OCI-LY7 (cell line): ENCODE measurements around the gene CFAP61. TPM values are rescaled to one million over a fixed set of nuclear protein-coding genes. Genes with fewer than 3 reads are reported as not detected.

ENCODE experiments used
- BruUV-seq: library from RNA; stranded (reverse); fragments of 400-500 nt; replicated peaks from 2 replicates; lab custom pipeline; 2021; lab: Mats Ljungman, UMichigan
- CTCF ChIA-PET: fragments of 300-600 bp; sonication (Branson Sonifier 250); formaldehyde crosslinking; loops from one replicate; lab custom pipeline; 2022; ENCODE audit warnings: antibody characterized with exemption; ENCODE audit not compliant: unreplicated experiment; lab: Charles Lee
- POLR2A ChIA-PET: fragments of 300-600 bp; sonication (Branson Sonifier 250); formaldehyde crosslinking; loops from one replicate; lab custom pipeline; 2022; ENCODE audit warnings: antibody characterized with exemption; lab: Charles Lee
- DNase-seq: peaks from one replicate; pipeline ENCODE4 v3.0.0-alpha.2; 2015; ENCODE audit warnings: low spot score
- H2AFZ ChIP-seq: fragments of 200-600 bp; sonication (generic), shearing (Covaris generic); 2 replicates; pipeline ENCODE4 v1.6.1; 2014; ENCODE audit warnings: mild to moderate bottlenecking, antibody characterized with exemption, low read length, moderate library complexity
- H3K27ac ChIP-seq: fragments of 200-600 bp; sonication (generic); 2 replicates; pipeline ENCODE4 v1.5.1; 2014; ENCODE audit warnings: mixed run types, low read depth, mild to moderate bottlenecking, moderate library complexity, low read length, inconsistent platforms; ENCODE audit not compliant: poor library complexity, severe bottlenecking
- H3K36me3 ChIP-seq: fragments of 200-600 bp; sonication (generic); 2 replicates; pipeline ENCODE4 v1.6.1; 2014; ENCODE audit warnings: mild to moderate bottlenecking, antibody characterized with exemption, low read length, moderate library complexity, mixed read lengths; ENCODE audit not compliant: insufficient read depth
- H3K4me1 ChIP-seq: fragments of 200-600 bp; sonication (generic); 2 replicates; pipeline ENCODE4 v1.5.1; 2014; ENCODE audit warnings: mild to moderate bottlenecking, low read length; ENCODE audit not compliant: insufficient read depth, poor library complexity, severe bottlenecking
- H3K4me2 ChIP-seq: fragments of 200-600 bp; sonication (generic); 2 replicates; pipeline ENCODE4 v1.6.1; 2014; ENCODE audit warnings: mild to moderate bottlenecking, low read length
- H3K4me3 ChIP-seq: fragments of 200-600 bp; sonication (generic); 2 replicates; pipeline ENCODE4 v1.5.1; 2014; ENCODE audit warnings: mild to moderate bottlenecking, low read depth, low read length; ENCODE audit not compliant: poor library complexity, severe bottlenecking
- H3K79me2 ChIP-seq: fragments of 200-600 bp; sonication (generic); 2 replicates; pipeline ENCODE4 v1.6.1; 2016; ENCODE audit warnings: low read depth, mild to moderate bottlenecking, low read length, moderate library complexity, mixed read lengths; ENCODE audit not compliant: insufficient read depth
- H3K9me2 ChIP-seq: fragments of 200-600 bp; sonication (generic); 2 replicates; pipeline ENCODE4 v1.6.1; 2016; ENCODE audit warnings: mild to moderate bottlenecking, low read length, mixed read lengths; ENCODE audit not compliant: insufficient read depth
- H3K9me3 ChIP-seq: fragments of 200-600 bp; sonication (generic); 2 replicates; pipeline ENCODE4 v1.6.1; 2014; ENCODE audit warnings: mild to moderate bottlenecking, mixed run types, low read length, mixed read lengths
- H4K20me1 ChIP-seq: fragments of 200-600 bp; sonication (generic); 2 replicates; pipeline ENCODE4 v1.6.1; 2014; ENCODE audit warnings: mild to moderate bottlenecking, antibody characterized with exemption, low read length, moderate library complexity, mixed read lengths; ENCODE audit not compliant: insufficient read depth
- EZH2phosphoT487 ChIP-seq: fragments of 200-600 bp; sonication (generic); IDR thresholded peaks from 2 replicates; pipeline ENCODE4 v1.6.1; 2018; ENCODE audit warnings: low read depth, borderline replicate concordance, mild to moderate bottlenecking, mixed run types, antibody characterized with exemption, low read length, moderate library complexity, mixed read lengths
- intact Hi-C: fragments of 100-400 bp; cut with micrococcal nuclease; formaldehyde crosslinking; loops from one replicate; pipeline ENCODE4 v1.10.0; 2022; ENCODE audit not compliant: unreplicated experiment
- total RNA-seq, 2 experiments: library from RNA; depleted of rRNA in 1 of 2; stranded (reverse); fragments of >200 nt in 1 of 2; shearing (Covaris generic) in 1 of 2; gene quantifications; 2 replicates each; pipeline ENCODE4 v1.2.3, GENCODE V29; 2014 to 2022
- TF ChIP-seq, protein P1 (sequence below): fragments of 200-600 bp; sonication (generic); conservative IDR thresholded peaks from 2 replicates; pipeline ENCODE4 v1.5.1; 2014; ENCODE audit warnings: mild to moderate bottlenecking, antibody characterized with exemption, low read length, moderate library complexity, mixed read lengths

The CFAP61 gene
- total RNA-seq, 2 experiments from 2014 or later, result 0.06 TPM; not detected in 1

GRCh38 chr20:20267685-20268370 lies 215.5 kb downstream of the CFAP61 start:
- H3K9me2 ChIP-seq, result no peaks in the 10 kb centered on the region
- no peaks in the 10 kb centered on the region for H3K36me3 ChIP-seq
- no peak overlapping the region for H2AFZ ChIP-seq
- no peak overlapping the region for H3K27ac ChIP-seq
- no peaks in the 10 kb centered on the region for H3K4me1 ChIP-seq
- TF ChIP-seq, protein P1, sequence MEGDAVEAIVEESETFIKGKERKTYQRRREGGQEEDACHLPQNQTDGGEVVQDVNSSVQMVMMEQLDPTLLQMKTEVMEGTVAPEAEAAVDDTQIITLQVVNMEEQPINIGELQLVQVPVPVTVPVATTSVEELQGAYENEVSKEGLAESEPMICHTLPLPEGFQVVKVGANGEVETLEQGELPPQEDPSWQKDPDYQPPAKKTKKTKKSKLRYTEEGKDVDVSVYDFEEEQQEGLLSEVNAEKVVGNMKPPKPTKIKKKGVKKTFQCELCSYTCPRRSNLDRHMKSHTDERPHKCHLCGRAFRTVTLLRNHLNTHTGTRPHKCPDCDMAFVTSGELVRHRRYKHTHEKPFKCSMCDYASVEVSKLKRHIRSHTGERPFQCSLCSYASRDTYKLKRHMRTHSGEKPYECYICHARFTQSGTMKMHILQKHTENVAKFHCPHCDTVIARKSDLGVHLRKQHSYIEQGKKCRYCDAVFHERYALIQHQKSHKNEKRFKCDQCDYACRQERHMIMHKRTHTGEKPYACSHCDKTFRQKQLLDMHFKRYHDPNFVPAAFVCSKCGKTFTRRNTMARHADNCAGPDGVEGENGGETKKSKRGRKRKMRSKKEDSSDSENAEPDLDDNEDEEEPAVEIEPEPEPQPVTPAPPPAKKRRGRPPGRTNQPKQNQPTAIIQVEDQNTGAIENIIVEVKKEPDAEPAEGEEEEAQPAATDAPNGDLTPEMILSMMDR, result no peak
- no TSS peak for BruUV-seq
- H3K4me2 ChIP-seq, result no peak overlapping the region
- no peaks in the 10 kb centered on the region for H3K79me2 ChIP-seq
- DNase-seq, result no peak
- no peak overlapping the region for H3K4me3 ChIP-seq
- no peaks in the 10 kb centered on the region for H3K9me3 ChIP-seq
- ChIA-PET CTCF (no interaction called here), POLR2A (no interaction called here)
- no peaks in the 10 kb centered on the region for H4K20me1 ChIP-seq
- intact Hi-C loops, result no loop called here

DNA sequence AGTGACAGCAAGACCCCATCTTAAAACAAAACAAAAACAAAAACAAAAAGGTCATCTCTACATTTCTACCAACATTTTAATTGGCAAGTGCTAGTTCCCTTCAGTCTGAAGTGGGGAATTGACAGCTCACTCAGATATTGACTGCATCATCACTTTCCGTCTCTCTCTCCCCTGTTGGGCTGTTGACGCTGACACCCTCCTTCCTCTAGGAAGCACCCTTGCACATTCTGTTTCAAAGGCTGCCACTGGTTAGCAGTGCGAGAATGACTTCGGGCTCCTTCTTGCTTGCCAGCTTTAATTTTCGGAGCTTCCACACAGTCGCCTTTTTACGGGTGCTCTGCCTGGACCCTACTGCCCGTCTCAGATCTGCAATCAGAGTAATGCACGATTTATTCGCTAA lies 218.9 kb downstream of the CFAP61 start:
- no TSS peak for BruUV-seq
- no peak overlapping the region for H2AFZ ChIP-seq
- no peak overlapping the region for H3K27ac ChIP-seq
- ChIA-PET POLR2A (no interaction called here), CTCF (no interaction called here)
- no peaks in the 10 kb centered on the region for H4K20me1 ChIP-seq
- H3K9me3 ChIP-seq, result no peaks in the 10 kb centered on the region
- H3K4me2 ChIP-seq, result no peak overlapping the region
- no peak for DNase-seq
- intact Hi-C loops, result no loop called here
- H3K36me3 ChIP-seq, result no peaks in the 10 kb centered on the region
- no peak overlapping the region for H3K4me3 ChIP-seq
- H3K4me1 ChIP-seq, result no peaks in the 10 kb centered on the region
- TF ChIP-seq, protein P1, result no peak
- no peaks in the 10 kb centered on the region for H3K79me2 ChIP-seq
- no peaks in the 10 kb centered on the region for H3K9me2 ChIP-seq

- Histone ChIP-seq H3K79me2 (no peaks in the 10 kb centered on the region), H3K4me2 (no peak overlapping the region), H3K27ac (no peak overlapping the region), H3K4me1 (no peaks in the 10 kb centered on the region), H3K9me3 (no peaks in the 10 kb centered on the region), H3K36me3 (no peaks in the 10 kb centered on the region), H2AFZ (no peak overlapping the region), H4K20me1 (no peaks in the 10 kb centered on the region), H3K9me2 (no peaks in the 10 kb centered on the region), H3K4me3 (no peak overlapping the region)
- intact Hi-C loops, result no loop called here
- no TSS peak for BruUV-seq
- TF ChIP-seq, protein P1, result no peak
- TF ChIP-seq EZH2phosphoT487, result no peak
- no peak for DNase-seq
- ChIA-PET POLR2A (interaction anchor here (0.7 kb wide), 1 partner anchor 590 kb away, joined by 4 read pairs; no protein-coding TSS in a partner anchor), CTCF (no interaction called here)
Measured at GRCh38 chr20:20272686-20273085, 220.4 kb downstream of the CFAP61 start.
